Measurements from ENCODE around the gene TYRP1. TPM values are rescaled to one million over a fixed set of nuclear protein-coding genes. Genes with fewer than 3 reads are reported as not detected.

Gene TYRP1
- total RNA-seq, 1 donor from 2014 or later = 86.2 TPM

- no peak for TF ChIP-seq CTCF (conservative IDR thresholded peaks at IDR 0.05)
These were observed 28.9 kb downstream of the TYRP1 start for GRCh38 chr9:12722131-12722530.

GRCh38 chr9:12723409-12724028 lies 30.3 kb downstream of the TYRP1 start:
- Mint-ChIP-seq H3K27me3 (no peaks in the 10 kb centered on the region), H3K9me3 (no peaks in the 10 kb centered on the region), H3K4me3 (no peak overlapping the region)

More at GRCh38 chr9:12722131-12722530, 28.9 kb downstream of the TYRP1 start:
- H3K27me3 Mint-ChIP-seq = no peaks in the 10 kb centered on the region
- H3K4me3 Mint-ChIP-seq = no peak overlapping the region
- H3K4me1 Mint-ChIP-seq (ENCODE audit: unreplicated experiment) = peaks cover 6% of the 10 kb centered on the region
- no peaks in the 10 kb centered on the region for H3K9me3 Mint-ChIP-seq
- DNase-seq (ENCODE audit: extremely low spot score, unreplicated experiment) = no peak
- H3K27ac Mint-ChIP-seq = no peak overlapping the region
- no peaks in the 10 kb centered on the region for H3K36me3 Mint-ChIP-seq

GRCh38 chr9:12726795-12727194 lies 33.6 kb downstream of the TYRP1 start:
- no peak overlapping the region for H3K4me3 Mint-ChIP-seq
- no peaks in the 10 kb centered on the region for H3K27me3 Mint-ChIP-seq
- H3K4me1 Mint-ChIP-seq (ENCODE audit: unreplicated experiment) = no peaks in the 10 kb centered on the region
- no peak for TF ChIP-seq CTCF (conservative IDR thresholded peaks at IDR 0.05)
- DNase-seq (ENCODE audit: extremely low spot score, unreplicated experiment) = no peak
- H3K27ac Mint-ChIP-seq = no peak overlapping the region
- no peaks in the 10 kb centered on the region for H3K36me3 Mint-ChIP-seq
- H3K9me3 Mint-ChIP-seq = no peaks in the 10 kb centered on the region

More at GRCh38 chr9:12723409-12724028, 30.3 kb downstream of the TYRP1 start:
- peak; percentile 71 for TF ChIP-seq CTCF (conservative IDR thresholded peaks at IDR 0.05)
- Mint-ChIP-seq H3K4me1 (ENCODE audit: unreplicated experiment) (peaks cover 3% of the 10 kb centered on the region), H3K36me3 (no peaks in the 10 kb centered on the region), H3K27ac (no peak overlapping the region)
- no peak for DNase-seq (ENCODE audit: extremely low spot score, unreplicated experiment)

- Mint-ChIP-seq H3K4me3 (no peak overlapping the region), H3K27ac (no peak overlapping the region), H3K9me3 (no peaks in the 10 kb centered on the region), H3K36me3 (no peaks in the 10 kb centered on the region), H3K27me3 (no peaks in the 10 kb centered on the region), H3K4me1 (ENCODE audit: unreplicated experiment) (no peaks in the 10 kb centered on the region)
- no peak for TF ChIP-seq CTCF (conservative IDR thresholded peaks at IDR 0.05)
- no peak for DNase-seq (ENCODE audit: extremely low spot score, unreplicated experiment)
These were observed 37.0 kb downstream of the TYRP1 start for GRCh38 chr9:12730198-12730597.

- DNase-seq (ENCODE audit: extremely low spot score, unreplicated experiment) = no peak
- Mint-ChIP-seq H3K27me3 (no peaks in the 10 kb centered on the region), H3K27ac (no peak overlapping the region), H3K9me3 (no peaks in the 10 kb centered on the region), H3K36me3 (no peaks in the 10 kb centered on the region), H3K4me3 (no peak overlapping the region), H3K4me1 (ENCODE audit: unreplicated experiment) (no peaks in the 10 kb centered on the region)
- no peak for TF ChIP-seq CTCF (conservative IDR thresholded peaks at IDR 0.05)
These were observed 37.7 kb downstream of the TYRP1 start for GRCh38 chr9:12730927-12731326.

Measured in type B pancreatic cell (in vitro differentiated cells).